HepG2 (cell line): ENCODE data around the gene GNG5. TPM values are rescaled to one million over a fixed set of nuclear protein-coding genes. Genes with fewer than 3 reads are reported as not detected.
A peak's percentile ranks its signal among the peaks of the same experiment; 100 is the strongest.

Experiments
- ESRRA ChIP-seq: sonication (generic); formaldehyde crosslinking; IDR thresholded peaks from 2 replicates; pipeline ENCODE4 v1.5.1; 2020; ENCODE audit warnings: mild to moderate bottlenecking, low read depth, missing genetic modification reagents
- EZH2 ChIP-seq: conservative IDR thresholded peaks from 2 replicates; pipeline ENCODE4 v1.6.1; 2012; ENCODE audit warnings: mild to moderate bottlenecking, low read depth, low read length, moderate library complexity
- FIP1L1 ChIP-seq: fragments of 200-400 bp; formaldehyde crosslinking; IDR thresholded peaks from 2 replicates; pipeline ENCODE4 v1.6.1; 2018; ENCODE audit warnings: low read depth, mild to moderate bottlenecking, low read length, moderate library complexity, borderline replicate concordance; ENCODE audit not compliant: insufficient read depth
- HNF1A ChIP-seq, 2 experiments: sonication (generic) in 1 of 2; formaldehyde crosslinking in 1 of 2; IDR thresholded peaks; 2 replicates each; pipeline versions ENCODE4 v1.4.0 to v1.6.1; 2016 to 2020; ENCODE audit warnings: borderline replicate concordance in 1 of 2, low read depth in 1 of 2, mild to moderate bottlenecking in 1 of 2, missing genetic modification reagents in 1 of 2
- HOXD1 ChIP-seq: sonication (generic); formaldehyde crosslinking; IDR thresholded peaks from 2 replicates; pipeline ENCODE4 v1.5.0; 2020; ENCODE audit warnings: missing genetic modification reagents
- KAT8 ChIP-seq: IDR thresholded peaks from 2 replicates; pipeline ENCODE4 v1.6.1; 2016; ENCODE audit warnings: missing genetic modification reagents, missing compliant biosample characterization
- RCOR2 ChIP-seq: IDR thresholded peaks from 2 replicates; pipeline ENCODE4 v1.6.1; 2016; ENCODE audit warnings: missing biosample characterization, missing genetic modification reagents
- RELA ChIP-seq: sonication (generic); formaldehyde crosslinking; IDR thresholded peaks from 2 replicates; pipeline ENCODE4 v1.4.0; 2020; ENCODE audit warnings: missing genetic modification reagents
- RFX5 ChIP-seq: IDR thresholded peaks from 2 replicates; pipeline ENCODE4 v1.6.1; 2011; ENCODE audit warnings: low read depth, low read length, improper control_type of control experiment
- SIN3A ChIP-seq: IDR thresholded peaks from 2 replicates; pipeline ENCODE4 v1.6.1; 2011; ENCODE audit warnings: low read depth, mild to moderate bottlenecking, control low read depth, low read length, borderline replicate concordance
- WIZ ChIP-seq: sonication (generic); formaldehyde crosslinking; IDR thresholded peaks from 2 replicates; pipeline ENCODE4 v1.5.1; 2020; ENCODE audit warnings: mild to moderate bottlenecking, missing genetic modification reagents
- ZFP36L2 ChIP-seq: sonication (generic); formaldehyde crosslinking; IDR thresholded peaks from 2 replicates; pipeline ENCODE4 v1.4.0; 2020; ENCODE audit warnings: missing genetic modification reagents
- ZKSCAN1 ChIP-seq: fragments of 150-350 bp; IDR thresholded peaks from 2 replicates; pipeline ENCODE4 v1.6.1; 2014; ENCODE audit warnings: low read length
- ZNF407 ChIP-seq: sonication (generic); formaldehyde crosslinking; IDR thresholded peaks from one replicate; pipeline ENCODE4 v1.5.1; 2020; ENCODE audit warnings: mild to moderate bottlenecking, missing genetic modification reagents; ENCODE audit errors: not compliant biosample characterization
- ZNF577 ChIP-seq: sonication (generic); formaldehyde crosslinking; IDR thresholded peaks from 2 replicates; pipeline ENCODE4 v1.4.0; 2020; ENCODE audit warnings: mild to moderate bottlenecking, low read depth, missing genetic modification reagents, borderline replicate concordance
- ZNF605 ChIP-seq: sonication (generic); formaldehyde crosslinking; IDR thresholded peaks from 2 replicates; pipeline ENCODE4 v1.8.0; 2022; ENCODE audit warnings: mild to moderate bottlenecking, missing genetic modification reagents
- ZNF879 ChIP-seq: sonication (generic); formaldehyde crosslinking; IDR thresholded peaks from 2 replicates; pipeline ENCODE4 v1.8.1; 2023; ENCODE audit warnings: missing genetic modification reagents
- polyA plus RNA-seq, 8 experiments: library from polyadenylated mRNA; depleted of rRNA in 3 of 8; stranded (reverse) in 7 of 8; unstranded in 1 of 8; fragments of >200 nt; fragmentation: Illumina TruSeq in 4 of 8; extraction: Trizol in 4 of 8; gene quantifications; 2 replicates each; pipeline versions ENCODE4 v1.2.1 to v1.2.3, GENCODE V29; 2011 to 2016; ENCODE audit warnings: low read depth in 4 of 8, missing spikeins in 1 of 8, mixed read lengths in 1 of 8; ENCODE audit not compliant: insufficient read depth in 1 of 8
- total RNA-seq, 5 experiments: library from RNA; depleted of rRNA; stranded (reverse); fragments of >200 nt; fragmentation: Illumina TruSeq; extraction: Trizol; gene quantifications; 2 replicates each; pipeline ENCODE4 v1.2.3, GENCODE V29; 2016; ENCODE audit warnings: low read depth in 1 of 5

GNG5 gene
- total and polyA plus RNA-seq, 2 of the 13 experiments (the other 11 are each of a cell fraction or from before 2014, with no cell fraction given): 103 to 137 TPM

GRCh38 chr1:84504580-84505492 lies 1.5 kb downstream of the GNG5 start (continued):
- TF ChIP-seq HNF1A (IDR thresholded peaks at IDR 0.05; ENCODE audit: low read depth): no peak
- TF ChIP-seq HNF1A (CRISPR knock-in tag; IDR thresholded peaks at IDR 0.05; ENCODE audit: borderline replicate concordance): no peak; the same call in 1 of the 2 replicates
- no peak for TF ChIP-seq ZNF407 (CRISPR knock-in tag)
- TF ChIP-seq ZFP36L2 (CRISPR knock-in tag): no peak
- TF ChIP-seq RCOR2 (CRISPR knock-in tag): no peak
- TF ChIP-seq RELA (CRISPR knock-in tag): no peak
- no peak for TF ChIP-seq ZNF605 (CRISPR knock-in tag)
- TF ChIP-seq EZH2: no peak
- no peak for TF ChIP-seq FIP1L1
- TF ChIP-seq RFX5: no peak
- peak; percentile 75; the same call in 1 of the 2 replicates for TF ChIP-seq ESRRA (CRISPR knock-in tag)
- TF ChIP-seq KAT8: peak; percentile 24; the same call in 1 of the 2 replicates
- no peak for TF ChIP-seq WIZ (CRISPR knock-in tag)
- TF ChIP-seq ZNF879 (CRISPR knock-in tag): no peak
- TF ChIP-seq HOXD1 (CRISPR knock-in tag): 0 out of 2 replicates have a peak, but pooled peaks have one; percentile 51
- 0 out of 2 replicates have a peak, but pooled peaks have one; percentile 43 for TF ChIP-seq SIN3A
- TF ChIP-seq ZKSCAN1: no peak
- TF ChIP-seq ZNF577 (CRISPR knock-in tag): no peak
